K562 (cell line): ENCODE measurements around the gene ITGB2. TPM values are rescaled to one million over a fixed set of nuclear protein-coding genes. Genes with fewer than 3 reads are reported as not detected.

Source experiments
- ATF2 ChIP-seq: sonication (generic); formaldehyde crosslinking; IDR thresholded peaks from 2 replicates; pipeline ENCODE4 v1.8.1; 2022; ENCODE audit warnings: missing genetic modification reagents
- ATF4 ChIP-seq: fragments of 450-650 bp; formaldehyde crosslinking; IDR thresholded peaks from 2 replicates; pipeline ENCODE4 v1.4.0; 2022; ENCODE audit warnings: mild to moderate bottlenecking, moderate library complexity
- FIP1L1 ChIP-seq: fragments of 200-400 bp; formaldehyde crosslinking; IDR thresholded peaks from 2 replicates; pipeline ENCODE4 v1.6.1; 2018; ENCODE audit warnings: mild to moderate bottlenecking, low read depth, low read length; ENCODE audit not compliant: poor library complexity, severe bottlenecking
- GTF2F1 ChIP-seq: IDR thresholded peaks from 2 replicates; pipeline ENCODE4 v1.6.1; 2011; ENCODE audit warnings: low read depth, low read length, improper control_type of control experiment
- MNT ChIP-seq, 2 experiments: fragments of 450-650 bp; conservative IDR thresholded peaks; 2 replicates each; pipeline ENCODE4 v1.6.1; 2017; ENCODE audit warnings: mild to moderate bottlenecking in 2 of 2, moderate library complexity in 2 of 2
- NFYB ChIP-seq: IDR thresholded peaks from 2 replicates; pipeline ENCODE4 v1.6.1; 2011; ENCODE audit warnings: mild to moderate bottlenecking, moderate library complexity; ENCODE audit not compliant: insufficient read length; ENCODE audit errors: extremely low read depth
- NR1H2 ChIP-seq: sonication (generic); formaldehyde crosslinking; IDR thresholded peaks from 2 replicates; pipeline ENCODE4 v1.4.0; 2020; ENCODE audit warnings: mild to moderate bottlenecking, missing genetic modification reagents
- PBX2 ChIP-seq, 2 experiments: IDR thresholded peaks in 1 of 2; conservative IDR thresholded peaks in 1 of 2; 2 replicates each; pipeline ENCODE4 v1.6.1; 2016; ENCODE audit warnings: low read depth in 2 of 2, mild to moderate bottlenecking in 1 of 2, missing compliant biosample characterization in 1 of 2, missing genetic modification characterization in 1 of 2, moderate library complexity in 1 of 2
- PHB ChIP-seq: fragments of 250-450 bp; sonication (Bioruptor Pico); IDR thresholded peaks from 2 replicates; pipeline ENCODE4 v1.5.0; 2021
- RUNX1 ChIP-seq: sonication (generic); IDR thresholded peaks from 2 replicates; pipeline ENCODE4 v1.6.1; 2016; ENCODE audit warnings: antibody characterized with exemption, low read depth
- SMAD4 ChIP-seq: fragments of 250-450 bp; sonication (Bioruptor Pico); conservative IDR thresholded peaks from 2 replicates; pipeline ENCODE4 v1.8.0; 2021; ENCODE audit warnings: inconsistent platforms, mild to moderate bottlenecking, moderate library complexity
- TEAD1 ChIP-seq, 2 experiments: fragments of 450-650 bp in 1 of 2; sonication (generic) in 1 of 2; formaldehyde crosslinking; IDR thresholded peaks; 2 replicates each; pipeline versions ENCODE4 v1.4.0 to v1.8.0; 2020 to 2022; ENCODE audit warnings: mild to moderate bottlenecking in 2 of 2, missing genetic modification reagents in 1 of 2
- TEAD2 ChIP-seq: fragments of 450-650 bp; IDR thresholded peaks from 2 replicates; pipeline ENCODE4 v1.6.1; 2016; ENCODE audit warnings: missing genetic modification characterization, control low read depth, missing compliant biosample characterization
- TOE1 ChIP-seq, 2 experiments: fragments of 450-650 bp in 1 of 2; sonication (generic) in 1 of 2; formaldehyde crosslinking in 1 of 2; IDR thresholded peaks; 2 replicates each; pipeline versions ENCODE4 v1.7.1 to v1.8.0; 2016 to 2022; ENCODE audit warnings: borderline replicate concordance in 2 of 2, mild to moderate bottlenecking in 2 of 2, antibody characterized with exemption in 1 of 2, inconsistent platforms in 1 of 2, low read depth in 1 of 2, missing genetic modification reagents in 1 of 2, moderate library complexity in 1 of 2
- ZBTB43 ChIP-seq: sonication (generic); formaldehyde crosslinking; IDR thresholded peaks from 2 replicates; pipeline ENCODE4 v1.8.0; 2023; ENCODE audit warnings: mild to moderate bottlenecking, missing genetic modification reagents
- ZNF121 ChIP-seq: sonication (generic); formaldehyde crosslinking; conservative IDR thresholded peaks from 2 replicates; pipeline ENCODE4 v1.8.0; 2022; ENCODE audit warnings: missing genetic modification reagents
- ZNF347 ChIP-seq: fragments of 450-650 bp; formaldehyde crosslinking; IDR thresholded peaks from 2 replicates; pipeline ENCODE4 v1.4.0; 2020; ENCODE audit warnings: low read depth, mild to moderate bottlenecking, moderate library complexity
- ZNF384 ChIP-seq: IDR thresholded peaks from 2 replicates; pipeline ENCODE4 v1.6.1; 2012; ENCODE audit warnings: low read depth, low read length, improper control_type of control experiment
- polyA plus RNA-seq, 8 experiments: library from polyadenylated mRNA; depleted of rRNA in 4 of 8; stranded (reverse) in 5 of 8; unstranded in 3 of 8; fragments of >200 nt; fragmentation: Nextera tagmentation in 2 of 8; fragmentation: Illumina TruSeq in 1 of 8; extraction: Ambion mirVana in 2 of 8; extraction: Trizol in 1 of 8; gene quantifications; 2 replicates each; pipeline versions ENCODE4 v1.2.1 to v1.2.3, GENCODE V29; 2011 to 2014; ENCODE audit warnings: inconsistent platforms in 1 of 8, missing spikeins in 1 of 8
- total RNA-seq, 7 experiments: library from RNA; depleted of rRNA in 6 of 7; stranded (reverse); fragments of >200 nt in 6 of 7; fragmentation: Illumina TruSeq in 2 of 7; extraction: Trizol in 2 of 7; gene quantifications; 2 replicates each; pipeline versions ENCODE4 v1.2.1 to v1.2.3, GENCODE V29; 2011 to 2021; ENCODE audit warnings: low replicate concordance in 1 of 7

ITGB2 gene
- total and polyA plus RNA-seq, 9 of the 15 experiments (the other 6 are each of a cell fraction or from before 2014, with no cell fraction given) = 0.07 to 1.3 (median 0.51) TPM; not detected in 2

GRCh38 chr21:44836666-44837471 lies 83.8 kb downstream of the ITGB2 start (continued):
- TF ChIP-seq PBX2 (CRISPR knock-in tag; IDR thresholded peaks at IDR 0.05; ENCODE audit: low read depth) = no peak
- TF ChIP-seq PBX2 (tag; conservative IDR thresholded peaks at IDR 0.05; ENCODE audit: low read depth) = no peak; the same call in 1 of the 2 replicates
- TF ChIP-seq ZNF384 = no peak
- no peak for TF ChIP-seq ATF2 (CRISPR knock-in tag)
- no peak for TF ChIP-seq TEAD1 (CRISPR knock-in tag; IDR thresholded peaks at IDR 0.05)
- no peak for TF ChIP-seq ZNF347 (CRISPR knock-in tag)
- TF ChIP-seq ZBTB43 = no peak
- no peak for TF ChIP-seq PHB (CRISPR knock-in tag)
- no peak for TF ChIP-seq GTF2F1
- TF ChIP-seq RUNX1 = no peak
- no peak for TF ChIP-seq NR1H2 (CRISPR knock-in tag)
- TF ChIP-seq NFYB = no peak
- 0 out of 2 replicates have a peak, but pooled peaks have one; percentile 52 for TF ChIP-seq TEAD2
- peak in 1 of 2 experiments; percentile 80; a peak in 3 of 4 replicates for TF ChIP-seq MNT (conservative IDR thresholded peaks at IDR 0.05)
- TF ChIP-seq ATF4 (CRISPR knock-in tag) = no peak
- TF ChIP-seq TOE1 (IDR thresholded peaks at IDR 0.05; ENCODE audit: borderline replicate concordance) = peak; percentile 54; the same call in 1 of the 2 replicates
- no peak for TF ChIP-seq TOE1 (CRISPR knock-in tag; IDR thresholded peaks at IDR 0.05; ENCODE audit: borderline replicate concordance, low read depth)
- TF ChIP-seq SMAD4 (CRISPR knock-in tag) = peak; percentile 91
- no peak for TF ChIP-seq FIP1L1
- no peak for TF ChIP-seq ZNF121 (CRISPR knock-in tag)
